ENCODE data around the gene JPH3.

JPH3 gene

DNA sequence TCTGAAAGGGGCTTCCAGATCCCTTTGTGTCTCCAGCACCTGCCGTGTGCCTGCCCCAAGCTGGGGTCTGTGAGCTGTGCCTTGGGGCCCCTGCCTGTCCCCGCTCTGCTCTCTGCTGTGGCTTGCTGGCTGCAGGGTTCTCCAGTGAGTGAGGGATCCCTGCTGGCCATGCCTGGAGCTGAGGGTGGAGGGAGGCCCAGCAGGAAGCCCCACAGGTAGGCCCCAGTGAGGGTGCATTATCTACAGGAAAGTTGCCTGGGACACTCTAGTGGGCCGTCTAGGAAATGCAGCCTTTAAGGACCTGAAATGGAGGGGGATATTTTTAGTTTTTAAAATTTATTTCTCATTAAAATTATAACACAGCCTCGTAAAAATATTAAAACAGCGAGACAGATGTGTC is 50.9 kb downstream of the JPH3 start:
- no peak for DNase-seq (ENCODE audit: low read depth, low spot score)

DNA sequence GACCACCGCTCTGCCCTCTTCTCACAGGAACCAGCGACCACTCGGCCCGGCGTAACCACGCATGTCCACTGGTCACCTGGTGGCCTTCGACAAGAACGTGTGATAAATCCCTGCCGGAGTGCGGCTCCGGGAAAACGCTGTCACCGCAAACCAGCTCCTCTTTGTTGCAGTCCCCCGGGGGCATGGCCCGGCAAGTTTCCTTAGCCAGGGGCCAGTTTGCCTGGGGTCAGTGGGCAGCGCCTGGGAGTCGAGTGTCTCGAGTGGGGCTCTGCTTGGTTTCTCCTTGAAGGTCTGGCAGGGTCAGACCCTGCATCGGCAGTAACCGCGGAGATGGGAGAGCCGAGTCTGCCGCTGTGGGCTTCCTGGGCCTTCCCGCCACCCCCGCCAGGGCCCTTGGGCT is 52.5 kb downstream of the JPH3 start:
- no peak for DNase-seq (ENCODE audit: low read depth, low spot score)

- DNase-seq (ENCODE audit: low read depth, low spot score): no peak
Observed at GRCh38 chr16:87656328-87656727, 54.0 kb downstream of the JPH3 start.

- DNase-seq (ENCODE audit: low read depth, low spot score): peak; percentile 48
Observed at GRCh38 chr16:87657621-87658192, 55.4 kb downstream of the JPH3 start.

DNA sequence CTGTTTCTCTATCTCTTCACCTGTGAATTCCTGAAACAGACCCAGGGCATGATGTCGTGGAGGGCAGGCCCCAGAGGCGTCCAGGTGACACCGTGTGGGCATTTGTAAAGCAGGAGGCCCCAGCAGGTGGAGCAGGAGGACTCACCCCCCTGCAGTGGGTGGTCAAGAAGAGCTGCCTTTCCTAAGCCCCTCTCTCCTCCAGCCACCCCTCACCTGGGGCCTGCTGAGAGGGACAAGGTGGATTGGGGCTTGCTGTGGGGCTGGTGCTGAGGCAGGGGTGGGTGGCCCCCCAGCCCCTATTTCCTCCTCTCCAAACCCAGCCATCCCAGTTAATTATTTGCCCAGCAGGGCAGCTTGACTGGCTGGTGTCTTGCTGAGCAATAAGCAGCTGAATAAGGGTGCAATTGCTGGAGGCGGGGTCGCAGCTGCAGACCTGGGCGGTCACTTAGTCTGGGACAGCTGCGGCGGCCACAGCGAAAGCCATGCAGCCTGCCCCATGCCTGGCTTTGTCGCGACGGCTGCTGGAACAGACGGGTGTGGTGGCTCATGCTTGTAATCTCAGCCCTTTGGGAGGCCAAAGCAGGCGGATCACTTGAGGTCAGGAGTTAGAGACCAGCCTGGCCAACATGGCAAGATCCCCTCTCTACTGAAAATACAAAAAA is 56.4 kb downstream of the JPH3 start:
- no peak for DNase-seq (ENCODE audit: low read depth, low spot score)

DNA sequence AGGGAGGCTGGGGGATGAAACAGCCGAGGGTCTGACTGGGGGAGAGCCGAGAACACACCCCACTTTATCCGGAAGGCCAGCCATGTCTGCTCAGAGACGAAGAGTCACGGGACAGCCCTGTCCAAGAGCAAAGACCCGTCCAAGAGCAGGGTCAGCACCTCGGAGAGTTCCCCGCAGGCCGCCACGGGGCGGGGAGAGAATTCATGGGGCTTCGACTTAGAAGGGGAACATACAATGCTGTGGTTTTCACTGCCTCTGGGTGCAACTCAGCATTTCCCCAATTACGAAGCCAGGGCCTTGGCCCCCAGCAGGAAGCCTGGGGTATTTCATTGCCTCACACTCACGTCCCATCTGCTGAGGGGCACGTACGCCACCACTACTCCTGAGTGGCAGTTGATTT is 59.3 kb downstream of the JPH3 start:
- DNase-seq (ENCODE audit: low read depth, low spot score): no peak

- DNase-seq (ENCODE audit: low read depth, low spot score): no peak
Observed at GRCh38 chr16:87662254-87663204, 60.2 kb downstream of the JPH3 start.

DNA sequence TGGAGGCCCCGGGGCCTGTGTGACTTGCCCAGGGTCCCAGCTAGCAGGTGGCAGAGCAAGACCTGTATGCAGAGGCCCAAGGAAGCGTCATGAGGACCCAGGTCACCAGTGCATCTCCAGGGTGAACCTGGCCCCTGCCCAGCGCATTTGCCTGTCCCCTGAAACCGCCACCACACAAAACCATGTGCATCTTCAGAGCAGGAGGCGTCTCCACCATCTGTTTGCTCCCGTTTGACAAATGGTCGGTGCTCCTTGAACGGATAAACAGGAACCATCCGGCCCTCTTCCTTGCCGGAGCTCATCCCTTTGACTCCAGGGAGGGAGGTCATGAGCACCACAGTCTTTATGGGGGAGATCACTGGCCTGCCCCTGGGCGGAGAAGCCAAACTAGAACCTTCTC is 62.5 kb downstream of the JPH3 start:
- no peak for DNase-seq (ENCODE audit: low read depth, low spot score)

GRCh38 chr16:87665193-87665592 is 62.9 kb downstream of the JPH3 start:
- DNase-seq (ENCODE audit: low read depth, low spot score): no peak

- no peak for DNase-seq (ENCODE audit: low read depth, low spot score)
Observed at GRCh38 chr16:87666919-87667318, 64.6 kb downstream of the JPH3 start.

DNA sequence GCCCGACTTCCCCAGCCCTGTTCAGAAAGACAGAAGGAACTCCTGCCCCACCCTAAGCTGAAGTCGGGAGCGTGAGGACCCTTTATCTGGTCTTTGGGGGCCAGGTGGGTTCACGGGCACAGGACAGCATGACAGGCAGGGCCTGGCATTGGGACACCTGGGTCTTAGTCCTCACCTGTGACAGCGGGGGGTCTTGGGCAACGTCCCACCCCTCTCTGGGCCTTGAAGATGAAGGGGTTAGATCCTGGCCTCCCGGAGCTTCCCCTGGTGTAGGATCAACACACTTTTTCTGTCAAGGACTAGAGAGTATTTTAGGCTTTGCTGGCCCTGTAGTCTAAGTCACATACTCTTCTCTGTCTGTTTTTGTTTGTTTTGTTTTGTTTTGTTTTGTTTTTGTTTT is 65.1 kb downstream of the JPH3 start:
- DNase-seq (ENCODE audit: low read depth, low spot score): no peak

DNA sequence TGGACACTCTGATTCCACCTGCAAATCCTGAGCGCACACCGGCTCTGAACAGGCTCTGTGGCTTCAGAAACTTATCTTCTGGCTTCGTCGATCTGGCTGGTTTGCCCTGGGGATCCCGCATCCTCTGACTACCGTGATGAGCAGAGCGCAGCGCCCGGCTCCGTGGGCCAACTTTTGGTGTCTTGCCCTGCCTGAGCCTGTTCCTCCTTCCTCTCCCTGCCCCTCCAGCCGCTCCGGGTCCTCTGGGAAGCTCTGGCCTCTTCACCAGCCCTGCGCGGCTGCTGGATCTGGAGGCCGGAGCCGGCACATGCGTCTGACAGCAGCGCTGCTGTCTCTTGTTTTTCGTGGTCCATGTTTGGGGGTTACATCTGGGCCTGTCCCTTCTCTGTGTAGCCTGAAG is 65.6 kb downstream of the JPH3 start:
- DNase-seq (ENCODE audit: low read depth, low spot score): no peak

- no peak for DNase-seq (ENCODE audit: low read depth, low spot score)
Observed at GRCh38 chr16:87669672-87670071, 67.4 kb downstream of the JPH3 start.

GRCh38 chr16:87671221-87671620 is 68.9 kb downstream of the JPH3 start:
- DNase-seq (ENCODE audit: low read depth, low spot score): no peak

GRCh38 chr16:87671715-87672270 is 69.5 kb downstream of the JPH3 start:
- no peak for DNase-seq (ENCODE audit: low read depth, low spot score)

DNA sequence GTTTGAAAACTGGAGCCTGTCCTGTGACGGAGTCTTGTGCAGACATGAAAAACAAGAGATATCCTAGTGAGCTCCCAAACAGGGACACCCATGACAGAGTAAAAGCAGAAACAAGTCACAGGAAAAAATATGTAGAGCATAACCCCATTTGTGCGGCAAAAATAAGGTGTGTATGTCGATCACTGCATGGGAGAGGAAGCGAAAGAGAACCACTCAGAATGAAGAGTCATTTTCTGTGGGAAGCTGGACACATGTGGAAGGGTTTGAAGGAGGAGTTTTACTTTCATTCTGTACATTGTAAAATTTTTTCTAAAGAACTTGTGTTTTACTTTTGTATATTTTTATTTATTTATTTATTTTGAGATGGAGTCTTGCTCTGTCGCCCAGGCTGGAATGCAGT is 72.1 kb downstream of the JPH3 start:
- DNase-seq (ENCODE audit: low read depth, low spot score): no peak

- DNase-seq (ENCODE audit: low read depth, low spot score): no peak
Observed at GRCh38 chr16:87675111-87675719, 72.9 kb downstream of the JPH3 start.

DNA sequence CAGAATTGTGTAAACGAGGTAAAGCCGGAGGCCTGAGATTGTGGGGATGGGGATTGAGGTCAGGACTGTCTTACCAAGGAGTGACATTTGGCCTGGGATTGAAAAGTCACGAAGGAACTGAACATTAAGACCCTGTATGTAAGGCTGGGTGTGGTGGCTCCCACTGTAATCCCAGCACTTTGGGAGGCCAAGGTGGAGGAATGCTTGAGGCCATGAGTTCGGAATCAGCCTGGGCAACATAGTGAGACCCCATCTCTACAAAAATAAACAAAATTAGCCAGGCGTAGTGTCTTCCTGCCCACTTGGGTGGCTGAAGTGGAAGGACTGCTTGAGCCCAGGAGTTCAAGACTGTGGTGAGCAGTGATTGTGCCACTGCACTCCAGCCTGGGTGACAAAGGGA is 75.5 kb downstream of the JPH3 start:
- DNase-seq (ENCODE audit: low read depth, low spot score): no peak

DNA sequence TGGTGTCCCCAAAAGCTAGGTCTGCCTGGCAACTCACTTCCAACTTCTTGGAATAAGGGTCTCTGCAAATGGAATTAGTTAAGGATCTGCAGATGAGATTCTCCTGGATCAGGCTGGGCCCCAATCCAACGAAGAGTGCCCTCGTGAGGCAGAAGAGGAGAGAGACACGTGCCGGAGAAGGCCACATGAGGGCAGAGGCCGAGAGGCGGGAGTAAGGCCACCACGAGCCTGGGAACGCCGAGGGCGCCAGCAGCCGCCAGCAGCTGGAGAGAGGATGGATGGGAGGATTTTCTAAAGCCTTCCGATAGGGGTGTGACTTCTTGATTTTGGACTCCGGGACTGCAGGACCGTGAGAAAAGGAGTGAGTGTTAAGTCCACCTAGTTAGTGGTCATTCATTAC is 76.3 kb downstream of the JPH3 start:
- DNase-seq (ENCODE audit: low read depth, low spot score): no peak

- DNase-seq (ENCODE audit: low read depth, low spot score): no peak
Observed at GRCh38 chr16:87679593-87680271, 77.4 kb downstream of the JPH3 start.

- no peak for DNase-seq (ENCODE audit: low read depth, low spot score)
Observed at GRCh38 chr16:87680272-87680644, 78.0 kb downstream of the JPH3 start.

All from iPS DF 19.7 (cell line).